Measurements from ENCODE around the gene CSTF3.
"Not testable (repeated sequence)": the region's sequence is repeated elsewhere in the genome, so short reads cannot be mapped to it uniquely, and the experiment has no call there.

Gene CSTF3

GRCh38 chr11:33160587-33160986 is 693 bp downstream of the CSTF3 start:
- no peak for DNase-seq (ENCODE audit: low spot score)

- DNase-seq (ENCODE audit: low spot score) = peak; percentile 20
These were observed 1.1 kb downstream of the CSTF3 start for GRCh38 chr11:33160136-33160535.

DNA sequence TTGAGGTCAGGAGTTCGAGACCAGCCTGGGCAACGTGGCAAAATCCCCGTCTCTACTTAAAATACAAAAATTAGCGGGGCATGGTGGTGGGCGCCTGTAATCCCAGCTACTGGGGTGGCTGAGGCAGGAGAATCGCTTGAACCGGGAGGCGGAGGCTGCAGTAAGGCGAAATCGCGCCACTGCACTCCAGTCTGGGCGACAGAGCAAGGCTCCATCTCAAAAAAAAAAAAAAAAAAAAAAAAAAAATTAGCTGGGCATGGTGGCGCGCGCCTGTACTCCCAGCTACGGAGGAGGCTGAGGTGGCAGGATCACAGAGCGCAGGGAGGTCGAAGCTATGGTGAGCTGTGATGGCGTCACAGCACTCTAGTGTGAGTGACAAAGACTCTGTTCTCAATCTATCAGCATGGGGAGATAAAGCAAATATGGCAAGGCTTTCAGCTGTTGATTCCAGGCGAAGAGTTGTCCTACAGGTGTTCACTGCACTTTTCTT is 1.9 kb downstream of the CSTF3 start:
- DNase-seq (ENCODE audit: low spot score) = not testable (repeated sequence)

GRCh38 chr11:33158596-33159275 is 2.5 kb downstream of the CSTF3 start:
- DNase-seq (ENCODE audit: low spot score) = no peak

DNA sequence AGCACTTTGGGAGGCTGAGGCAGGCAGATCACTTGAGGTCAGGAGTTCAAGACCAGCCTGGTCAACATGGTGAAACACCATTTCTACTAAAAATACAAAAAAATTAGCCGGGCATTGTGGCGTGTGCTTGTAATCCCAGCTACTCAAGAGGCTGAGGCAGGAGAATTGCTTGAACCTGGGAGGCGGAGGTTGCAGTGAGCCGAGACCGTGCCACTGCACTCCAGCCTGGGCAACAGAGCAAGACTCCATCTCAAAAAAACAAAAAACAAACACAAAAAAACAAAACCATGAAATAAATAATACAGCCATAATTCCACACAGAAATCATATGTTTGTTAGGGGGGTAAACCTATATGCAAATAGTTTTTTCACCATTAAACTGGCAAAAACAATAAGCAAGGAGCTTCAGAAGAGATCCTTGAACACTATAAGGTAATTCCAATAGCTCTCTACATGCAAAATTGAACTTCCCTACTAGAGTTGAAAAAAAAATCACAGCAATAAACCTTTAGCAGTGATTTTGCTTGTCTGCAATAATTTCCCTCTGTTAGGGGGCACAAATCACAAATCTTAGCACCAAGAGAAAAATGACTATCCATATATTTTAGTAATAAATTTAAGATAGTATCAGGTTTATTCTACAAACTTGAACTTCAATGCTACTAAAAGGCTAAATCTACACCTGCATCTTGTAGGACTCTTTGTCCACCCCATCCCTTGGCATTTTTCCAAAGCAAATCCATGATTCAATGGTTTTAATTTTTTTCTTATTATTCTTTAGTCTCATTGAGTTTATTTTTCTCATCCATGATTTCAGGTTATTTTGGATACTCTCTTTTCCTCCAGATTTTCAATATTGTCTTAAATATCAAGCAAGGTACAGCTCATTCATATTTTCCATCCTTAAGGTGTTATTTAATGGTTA is 3.9 kb downstream of the CSTF3 start:
- DNase-seq (ENCODE audit: low spot score) = no peak

GRCh38 chr11:33151399-33151798 is 9.9 kb downstream of the CSTF3 start:
- DNase-seq (ENCODE audit: low spot score) = no peak

DNA sequence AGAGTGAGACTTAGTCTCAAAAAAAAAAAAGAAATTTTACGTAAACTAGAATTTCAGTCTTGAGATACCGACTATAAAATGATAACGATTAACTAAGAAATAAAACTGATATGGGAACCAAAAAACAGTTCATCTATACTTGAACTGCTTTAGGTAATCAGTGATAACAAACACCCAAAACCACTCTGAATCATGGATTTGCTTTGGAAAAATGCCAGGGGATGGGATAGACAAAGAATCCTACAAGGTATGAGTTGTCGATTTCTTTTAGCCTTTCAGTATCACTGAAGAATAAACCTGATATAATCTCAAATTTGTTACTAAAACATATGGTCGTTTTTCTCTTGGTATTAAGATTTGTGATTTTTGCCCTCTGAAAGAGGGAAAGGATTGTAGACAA is 13.7 kb downstream of the CSTF3 start:
- DNase-seq (ENCODE audit: low spot score) = no peak

GRCh38 chr11:33135768-33136443 is 25.4 kb downstream of the CSTF3 start:
- DNase-seq (ENCODE audit: low spot score) = no peak

DNA sequence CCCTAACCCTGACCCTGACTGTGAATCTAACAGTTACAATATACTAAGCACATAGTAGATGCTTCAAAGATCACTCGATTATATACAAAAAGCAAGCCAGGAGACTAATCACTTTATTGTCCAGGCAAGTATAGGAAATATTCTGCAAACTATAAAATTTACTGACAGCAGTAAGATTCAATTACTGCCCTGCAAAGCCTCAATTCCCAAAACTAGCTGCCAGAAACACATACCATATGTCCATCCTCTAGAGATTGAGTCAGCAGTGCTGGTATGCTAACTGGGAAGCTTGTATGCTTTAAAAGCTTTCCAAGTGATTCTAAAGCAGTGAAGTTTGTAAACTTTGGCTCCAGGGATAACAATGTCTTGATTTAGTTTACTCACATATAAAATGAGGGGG is 26.1 kb downstream of the CSTF3 start:
- DNase-seq (ENCODE audit: low spot score) = no peak

GRCh38 chr11:33134276-33134675 is 27.0 kb downstream of the CSTF3 start:
- no peak for DNase-seq (ENCODE audit: low spot score)

DNA sequence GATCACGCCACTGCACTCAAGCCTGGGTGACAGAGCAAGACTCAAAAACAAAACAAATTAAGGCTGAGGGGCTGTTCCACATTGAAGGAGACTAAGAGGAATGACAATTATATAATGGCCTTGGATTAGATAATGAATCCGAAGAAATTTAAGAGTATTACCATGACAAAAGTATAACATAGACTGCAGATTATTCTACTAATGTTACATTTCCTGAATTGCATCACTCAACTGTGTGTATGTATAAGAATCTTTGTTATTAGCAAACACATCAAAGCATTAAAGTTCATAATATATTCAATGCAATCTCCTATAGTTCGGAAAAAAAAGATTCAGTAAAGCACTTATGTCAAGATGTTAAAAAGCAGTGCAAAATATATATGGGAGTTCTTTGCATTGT is 27.5 kb downstream of the CSTF3 start:
- DNase-seq (ENCODE audit: low spot score) = no peak

- no peak for DNase-seq (ENCODE audit: low spot score)
These were observed 28.8 kb downstream of the CSTF3 start for GRCh38 chr11:33132510-33132909.

- no peak for DNase-seq (ENCODE audit: low spot score)
These were observed 32.5 kb downstream of the CSTF3 start for GRCh38 chr11:33128739-33129138.

GRCh38 chr11:33125611-33126010 is 35.7 kb downstream of the CSTF3 start:
- DNase-seq (ENCODE audit: low spot score) = no peak

DNA sequence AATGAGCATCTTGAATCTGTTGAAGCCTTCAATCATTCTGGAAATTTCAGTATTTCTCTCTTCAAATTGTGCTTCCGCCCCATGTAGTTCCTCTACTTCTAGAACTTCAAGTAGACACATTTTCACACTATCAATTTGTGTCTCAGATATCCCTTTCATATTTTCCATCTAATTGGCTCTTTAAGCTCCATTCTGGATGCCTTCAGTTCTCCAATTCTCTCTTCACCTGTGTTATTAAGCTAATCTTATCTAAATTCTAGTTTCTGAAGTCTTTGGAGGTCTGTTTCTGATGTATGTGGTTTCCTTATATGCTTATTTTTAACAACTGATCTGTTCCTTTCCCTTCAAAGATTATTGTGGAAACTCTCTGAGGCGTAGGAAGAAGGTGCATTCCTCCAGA is 36.3 kb downstream of the CSTF3 start:
- no peak for DNase-seq (ENCODE audit: low spot score)

DNA sequence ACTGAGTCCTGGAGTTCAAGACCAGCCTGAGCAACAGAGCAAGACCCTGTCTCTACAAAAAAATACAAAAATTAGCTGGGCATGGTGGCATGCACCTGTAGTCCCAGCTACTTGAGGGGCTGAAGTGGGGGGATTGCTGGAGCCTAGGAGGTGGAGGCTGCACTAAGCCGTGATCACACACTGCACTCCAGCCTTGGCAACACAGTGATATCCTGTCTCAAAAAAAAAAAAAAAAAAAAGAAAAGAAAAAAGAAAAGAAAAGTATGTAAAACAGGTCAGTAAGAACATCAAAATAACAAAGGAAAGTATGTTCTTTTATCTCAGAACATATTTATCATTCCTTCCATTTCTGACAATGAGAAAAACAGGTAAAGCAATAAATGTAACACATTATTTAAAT is 38.6 kb downstream of the CSTF3 start:
- not testable (repeated sequence) for DNase-seq (ENCODE audit: low spot score)

DNA sequence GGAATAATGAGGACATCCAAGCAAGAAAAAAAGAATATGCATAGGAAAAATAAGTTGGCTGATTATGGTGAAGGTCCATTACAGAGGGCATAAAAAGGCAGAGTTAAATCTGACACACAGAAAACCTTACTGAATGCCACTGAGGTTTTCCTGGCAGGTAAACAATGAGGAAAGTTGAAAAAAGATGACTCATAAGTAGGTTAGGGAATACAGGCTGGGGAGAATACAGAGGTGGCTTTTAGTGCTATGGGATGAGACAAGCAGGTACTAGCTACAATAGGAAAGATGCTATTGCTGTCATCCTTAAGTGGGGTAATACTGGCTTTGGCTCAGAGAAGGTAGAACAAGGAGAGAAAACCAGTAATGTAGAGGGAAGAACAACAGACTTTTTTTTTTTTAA is 44.7 kb downstream of the CSTF3 start:
- DNase-seq (ENCODE audit: low spot score) = no peak

- no peak for DNase-seq (ENCODE audit: low spot score)
These were observed 51.2 kb downstream of the CSTF3 start for GRCh38 chr11:33110083-33110482.

DNA sequence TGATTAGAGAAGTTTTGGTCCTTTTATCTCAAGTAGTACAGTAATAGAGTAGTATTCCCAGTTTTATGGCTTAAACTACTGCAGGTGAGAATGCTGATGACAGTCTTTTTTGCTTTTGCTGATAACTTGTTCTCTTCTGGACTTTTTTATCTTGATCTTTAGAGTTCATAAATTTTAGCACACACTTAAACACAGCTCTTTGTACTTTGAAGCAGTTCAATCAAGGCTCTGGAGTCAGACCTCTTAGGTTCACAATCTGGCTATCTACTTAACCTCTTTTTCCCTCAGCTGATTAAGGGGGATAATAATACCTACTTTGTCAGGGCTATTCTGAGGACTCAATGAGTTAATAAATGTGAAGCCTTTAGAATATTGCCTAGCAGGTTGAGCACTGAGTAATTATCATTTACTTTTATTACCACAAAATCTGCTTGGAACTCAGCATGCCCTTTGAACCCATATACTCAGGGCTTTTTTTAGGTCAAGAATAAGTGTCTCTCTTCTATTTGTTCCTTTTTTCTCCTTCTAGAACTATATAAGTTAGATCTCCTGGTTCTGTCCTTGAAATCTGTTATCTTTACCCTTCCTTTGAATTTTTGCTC is 51.9 kb downstream of the CSTF3 start:
- DNase-seq (ENCODE audit: low spot score) = no peak

- no peak for DNase-seq (ENCODE audit: low spot score)
These were observed 57.4 kb downstream of the CSTF3 start for GRCh38 chr11:33103836-33104235.

GRCh38 chr11:33094157-33094556 is 67.1 kb downstream of the CSTF3 start:
- no peak for DNase-seq (ENCODE audit: low spot score)

- no peak for DNase-seq (ENCODE audit: low spot score)
These were observed 71.5 kb downstream of the CSTF3 start for GRCh38 chr11:33089776-33090175.
